OCI-LY7 (cell line): Measurements from ENCODE around the gene MCM7. TPM values are rescaled to one million over a fixed set of nuclear protein-coding genes. Genes with fewer than 3 reads are reported as not detected.

Experiments
- BruUV-seq: library from RNA; stranded (reverse); fragments of 400-500 nt; replicated peaks from 2 replicates; lab custom pipeline; 2021; lab: Mats Ljungman, UMichigan
- CTCF ChIA-PET: fragments of 300-600 bp; sonication (Branson Sonifier 250); formaldehyde crosslinking; loops from one replicate; lab custom pipeline; 2022; ENCODE audit warnings: antibody characterized with exemption; ENCODE audit not compliant: unreplicated experiment; lab: Charles Lee
- POLR2A ChIA-PET: fragments of 300-600 bp; sonication (Branson Sonifier 250); formaldehyde crosslinking; loops from one replicate; lab custom pipeline; 2022; ENCODE audit warnings: antibody characterized with exemption; lab: Charles Lee
- DNase-seq: peaks from one replicate; pipeline ENCODE4 v3.0.0-alpha.2; 2015; ENCODE audit warnings: low spot score
- H2AFZ ChIP-seq: fragments of 200-600 bp; sonication (generic), shearing (Covaris generic); 2 replicates; pipeline ENCODE4 v1.6.1; 2014; ENCODE audit warnings: mild to moderate bottlenecking, antibody characterized with exemption, low read length, moderate library complexity
- H3K27ac ChIP-seq: fragments of 200-600 bp; sonication (generic); 2 replicates; pipeline ENCODE4 v1.5.1; 2014; ENCODE audit warnings: mixed run types, low read depth, mild to moderate bottlenecking, moderate library complexity, low read length, inconsistent platforms; ENCODE audit not compliant: poor library complexity, severe bottlenecking
- H3K36me3 ChIP-seq: fragments of 200-600 bp; sonication (generic); 2 replicates; pipeline ENCODE4 v1.6.1; 2014; ENCODE audit warnings: mild to moderate bottlenecking, antibody characterized with exemption, low read length, moderate library complexity, mixed read lengths; ENCODE audit not compliant: insufficient read depth
- H3K4me1 ChIP-seq: fragments of 200-600 bp; sonication (generic); 2 replicates; pipeline ENCODE4 v1.5.1; 2014; ENCODE audit warnings: mild to moderate bottlenecking, low read length; ENCODE audit not compliant: insufficient read depth, poor library complexity, severe bottlenecking
- H3K4me2 ChIP-seq: fragments of 200-600 bp; sonication (generic); 2 replicates; pipeline ENCODE4 v1.6.1; 2014; ENCODE audit warnings: mild to moderate bottlenecking, low read length
- H3K4me3 ChIP-seq: fragments of 200-600 bp; sonication (generic); 2 replicates; pipeline ENCODE4 v1.5.1; 2014; ENCODE audit warnings: mild to moderate bottlenecking, low read depth, low read length; ENCODE audit not compliant: poor library complexity, severe bottlenecking
- H3K79me2 ChIP-seq: fragments of 200-600 bp; sonication (generic); 2 replicates; pipeline ENCODE4 v1.6.1; 2016; ENCODE audit warnings: low read depth, mild to moderate bottlenecking, low read length, moderate library complexity, mixed read lengths; ENCODE audit not compliant: insufficient read depth
- H3K9me2 ChIP-seq: fragments of 200-600 bp; sonication (generic); 2 replicates; pipeline ENCODE4 v1.6.1; 2016; ENCODE audit warnings: mild to moderate bottlenecking, low read length, mixed read lengths; ENCODE audit not compliant: insufficient read depth
- H3K9me3 ChIP-seq: fragments of 200-600 bp; sonication (generic); 2 replicates; pipeline ENCODE4 v1.6.1; 2014; ENCODE audit warnings: mild to moderate bottlenecking, mixed run types, low read length, mixed read lengths
- H4K20me1 ChIP-seq: fragments of 200-600 bp; sonication (generic); 2 replicates; pipeline ENCODE4 v1.6.1; 2014; ENCODE audit warnings: mild to moderate bottlenecking, antibody characterized with exemption, low read length, moderate library complexity, mixed read lengths; ENCODE audit not compliant: insufficient read depth
- EZH2phosphoT487 ChIP-seq: fragments of 200-600 bp; sonication (generic); IDR thresholded peaks from 2 replicates; pipeline ENCODE4 v1.6.1; 2018; ENCODE audit warnings: low read depth, borderline replicate concordance, mild to moderate bottlenecking, mixed run types, antibody characterized with exemption, low read length, moderate library complexity, mixed read lengths
- intact Hi-C: fragments of 100-400 bp; cut with micrococcal nuclease; formaldehyde crosslinking; loops from one replicate; pipeline ENCODE4 v1.10.0; 2022; ENCODE audit not compliant: unreplicated experiment
- total RNA-seq, 2 experiments: library from RNA; depleted of rRNA in 1 of 2; stranded (reverse); fragments of >200 nt in 1 of 2; shearing (Covaris generic) in 1 of 2; gene quantifications; 2 replicates each; pipeline ENCODE4 v1.2.3, GENCODE V29; 2014 to 2022
- TF ChIP-seq, protein P1 (sequence below): fragments of 200-600 bp; sonication (generic); conservative IDR thresholded peaks from 2 replicates; pipeline ENCODE4 v1.5.1; 2014; ENCODE audit warnings: mild to moderate bottlenecking, antibody characterized with exemption, low read length, moderate library complexity, mixed read lengths

Gene MCM7
- total RNA-seq, 2 experiments from 2014 or later = 423 to 424 TPM

- no peaks in the 10 kb centered on the region for H3K9me3 ChIP-seq
- no peak overlapping the region for H3K4me3 ChIP-seq
- H3K9me2 ChIP-seq = no peaks in the 10 kb centered on the region
- H3K4me2 ChIP-seq = no peak overlapping the region
- POLR2A ChIA-PET = interaction anchor here (0.6 to 0.7 kb wide), 2 partner anchors 357 to 1057 kb away, joined by 3 to 4 read pairs; no protein-coding TSS in a partner anchor
- no peaks in the 10 kb centered on the region for H4K20me1 ChIP-seq
- no peak for DNase-seq
- H3K27ac ChIP-seq = no peak overlapping the region
- H3K4me1 ChIP-seq = peaks cover 6% of the 10 kb centered on the region
- intact Hi-C loops = no loop called here
- TF ChIP-seq EZH2phosphoT487 = no peak
- TF ChIP-seq, protein P1, sequence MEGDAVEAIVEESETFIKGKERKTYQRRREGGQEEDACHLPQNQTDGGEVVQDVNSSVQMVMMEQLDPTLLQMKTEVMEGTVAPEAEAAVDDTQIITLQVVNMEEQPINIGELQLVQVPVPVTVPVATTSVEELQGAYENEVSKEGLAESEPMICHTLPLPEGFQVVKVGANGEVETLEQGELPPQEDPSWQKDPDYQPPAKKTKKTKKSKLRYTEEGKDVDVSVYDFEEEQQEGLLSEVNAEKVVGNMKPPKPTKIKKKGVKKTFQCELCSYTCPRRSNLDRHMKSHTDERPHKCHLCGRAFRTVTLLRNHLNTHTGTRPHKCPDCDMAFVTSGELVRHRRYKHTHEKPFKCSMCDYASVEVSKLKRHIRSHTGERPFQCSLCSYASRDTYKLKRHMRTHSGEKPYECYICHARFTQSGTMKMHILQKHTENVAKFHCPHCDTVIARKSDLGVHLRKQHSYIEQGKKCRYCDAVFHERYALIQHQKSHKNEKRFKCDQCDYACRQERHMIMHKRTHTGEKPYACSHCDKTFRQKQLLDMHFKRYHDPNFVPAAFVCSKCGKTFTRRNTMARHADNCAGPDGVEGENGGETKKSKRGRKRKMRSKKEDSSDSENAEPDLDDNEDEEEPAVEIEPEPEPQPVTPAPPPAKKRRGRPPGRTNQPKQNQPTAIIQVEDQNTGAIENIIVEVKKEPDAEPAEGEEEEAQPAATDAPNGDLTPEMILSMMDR = no peak
- H3K36me3 ChIP-seq = peaks cover 53% of the 10 kb centered on the region
- H3K79me2 ChIP-seq = no peaks in the 10 kb centered on the region
- no TSS peak for BruUV-seq
- H2AFZ ChIP-seq = no peak overlapping the region
- CTCF ChIA-PET = no interaction called here
Measured at GRCh38 chr7:100061518-100062193, 39.5 kb downstream of the MCM7 start.

DNA sequence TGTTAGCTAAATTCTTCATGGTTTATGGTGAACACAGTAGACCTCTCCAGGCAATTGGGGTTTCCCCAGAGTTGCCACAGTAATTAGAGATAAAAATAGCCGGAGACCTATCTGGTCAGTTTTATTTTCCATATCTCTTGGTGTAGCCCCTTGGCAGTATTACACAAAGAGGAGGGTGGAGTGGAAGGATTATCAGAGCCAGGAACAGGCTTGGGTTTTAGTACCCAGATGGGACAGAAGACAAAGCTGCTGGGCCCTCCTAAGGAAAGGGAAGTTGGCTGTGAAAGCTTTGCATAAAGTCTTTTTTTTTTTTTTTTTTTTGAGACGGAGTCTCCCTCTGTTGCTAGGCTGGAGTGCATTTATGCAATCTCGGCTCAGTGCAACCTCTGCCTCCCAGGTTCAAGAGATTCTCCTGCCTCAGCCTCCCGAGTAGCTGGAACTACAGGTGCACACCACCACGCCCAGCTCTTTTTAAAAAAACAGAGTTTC, 41.9 kb downstream of the MCM7 start:
- H3K4me2 ChIP-seq = no peak overlapping the region
- no peak for TF ChIP-seq EZH2phosphoT487
- intact Hi-C loops = no loop called here
- peaks cover 6% of the 10 kb centered on the region for H3K4me1 ChIP-seq
- H3K9me3 ChIP-seq = no peaks in the 10 kb centered on the region
- H3K79me2 ChIP-seq = no peaks in the 10 kb centered on the region
- no peaks in the 10 kb centered on the region for H4K20me1 ChIP-seq
- BruUV-seq = no TSS peak
- H3K27ac ChIP-seq = no peak overlapping the region
- no peak overlapping the region for H2AFZ ChIP-seq
- CTCF ChIA-PET = no interaction called here
- no peaks in the 10 kb centered on the region for H3K9me2 ChIP-seq
- H3K36me3 ChIP-seq = peaks cover 41% of the 10 kb centered on the region
- POLR2A ChIA-PET = interaction anchor here (0.6 to 1.5 kb wide), 4 partner anchors 10 to 40 kb away, joined by 3 to 5 read pairs (median 4); partner anchors contain the start of gene ZSCAN21
- peak; percentile 14 for DNase-seq
- H3K4me3 ChIP-seq = no peak overlapping the region

GRCh38 chr7:100057006-100057405, 44.2 kb downstream of the MCM7 start:
- TF ChIP-seq, protein P1 = no peak
- no peak for TF ChIP-seq EZH2phosphoT487
- no peak overlapping the region for H3K27ac ChIP-seq
- ChIA-PET POLR2A (no interaction called here), CTCF (no interaction called here)
- H3K4me3 ChIP-seq = no peak overlapping the region
- H3K4me1 ChIP-seq = peaks cover 6% of the 10 kb centered on the region
- BruUV-seq = no TSS peak
- intact Hi-C loops = no loop called here
- no peaks in the 10 kb centered on the region for H3K79me2 ChIP-seq
- H4K20me1 ChIP-seq = no peaks in the 10 kb centered on the region
- peaks cover 32% of the 10 kb centered on the region for H3K36me3 ChIP-seq
- no peaks in the 10 kb centered on the region for H3K9me3 ChIP-seq
- no peak for DNase-seq
- H3K4me2 ChIP-seq = no peak overlapping the region
- no peaks in the 10 kb centered on the region for H3K9me2 ChIP-seq
- no peak overlapping the region for H2AFZ ChIP-seq
